Head of caudate nucleus (tissue), 42 donors: ENCODE results near the gene MEIS2.
"Not testable (repeated sequence)": the region's sequence is repeated elsewhere in the genome, so short reads cannot be mapped to it uniquely, and the experiment has no call there.

Experiments
- DNase-seq, 42 donors: peaks; one replicate each; pipeline versions ENCODE4 v3.0.0 to v3.0.0-alpha.2; 2020 to 2021; ENCODE audit warnings: mixed read lengths in 7 of 42
- intact Hi-C: fragments of 100-400 bp; cut with DNase I; formaldehyde crosslinking; loops from one replicate; pipeline ENCODE4 v1.15.0; 2022

The MEIS2 gene

DNA sequence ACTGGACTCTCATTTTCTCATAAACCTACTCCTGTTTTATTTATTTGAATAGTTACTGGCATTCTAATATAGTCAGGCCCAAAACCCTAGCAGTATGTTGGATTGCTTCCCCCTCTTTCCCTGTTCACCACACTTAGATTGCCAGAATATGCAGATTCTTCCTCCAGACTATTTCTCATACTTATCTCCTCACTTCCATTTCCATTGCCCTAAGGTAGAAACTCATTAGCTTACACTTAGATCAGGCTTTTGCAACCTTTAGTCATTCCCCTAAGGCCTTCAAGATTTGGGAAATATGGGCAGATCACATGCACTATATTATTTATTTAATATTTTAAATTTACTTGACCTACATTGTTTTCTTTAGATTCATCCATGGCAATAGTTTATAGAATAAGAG lies 98.9 kb downstream of the MEIS2 start:
- no peak for DNase-seq
- intact Hi-C loops, result no loop called here

DNA sequence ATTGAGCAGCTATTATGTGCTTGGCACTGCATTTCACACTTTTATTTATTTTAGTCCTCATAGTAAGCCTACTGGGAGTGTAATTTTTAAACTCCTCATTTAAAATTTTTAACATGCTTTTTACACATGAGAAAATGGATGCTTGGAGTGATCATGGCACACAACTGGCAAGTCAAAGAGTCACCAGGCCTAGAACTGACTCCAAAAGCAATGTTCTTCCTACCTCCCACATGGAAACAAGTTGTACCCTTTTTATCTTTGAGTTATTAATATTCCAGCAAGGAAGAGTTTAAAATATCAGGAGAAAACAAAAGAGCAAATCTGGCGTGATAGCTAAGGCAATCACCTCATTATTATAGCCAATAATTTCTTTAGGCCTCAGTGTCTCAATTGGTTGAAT lies 100.6 kb downstream of the MEIS2 start:
- intact Hi-C loops, result no loop called here
- DNase-seq, result no peak

DNA sequence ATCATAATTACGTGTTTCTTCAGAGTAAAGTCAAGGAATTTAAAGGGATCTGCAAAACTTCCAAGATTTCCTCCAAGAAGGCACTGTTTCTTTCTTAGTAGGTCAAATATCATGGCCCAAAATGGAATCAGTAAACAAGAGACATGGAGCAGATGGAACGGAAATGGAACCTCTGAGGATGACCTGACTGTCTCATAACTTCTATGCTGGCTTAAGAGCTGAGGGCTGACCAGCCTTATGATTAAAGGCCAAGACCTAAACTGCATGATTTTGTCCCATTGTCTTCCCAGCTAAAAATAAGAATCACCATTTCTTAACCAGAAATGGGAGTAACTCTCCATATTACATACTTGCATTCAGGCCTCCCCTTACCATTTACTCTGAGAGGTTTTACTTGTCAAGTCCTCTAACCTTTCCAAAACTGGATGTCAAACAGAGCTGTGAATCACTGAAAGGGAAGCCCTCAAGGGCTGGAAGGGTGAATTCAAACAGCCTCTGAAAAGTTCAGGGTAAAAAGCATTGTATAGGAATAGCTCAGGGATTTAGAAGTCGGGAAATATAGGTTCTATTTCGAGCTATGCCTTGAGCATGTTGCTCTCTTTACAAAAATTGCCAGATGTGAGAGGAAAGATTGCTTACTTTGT lies 103.7 kb downstream of the MEIS2 start:
- intact Hi-C loops, result no loop called here
- no peak for DNase-seq

DNA sequence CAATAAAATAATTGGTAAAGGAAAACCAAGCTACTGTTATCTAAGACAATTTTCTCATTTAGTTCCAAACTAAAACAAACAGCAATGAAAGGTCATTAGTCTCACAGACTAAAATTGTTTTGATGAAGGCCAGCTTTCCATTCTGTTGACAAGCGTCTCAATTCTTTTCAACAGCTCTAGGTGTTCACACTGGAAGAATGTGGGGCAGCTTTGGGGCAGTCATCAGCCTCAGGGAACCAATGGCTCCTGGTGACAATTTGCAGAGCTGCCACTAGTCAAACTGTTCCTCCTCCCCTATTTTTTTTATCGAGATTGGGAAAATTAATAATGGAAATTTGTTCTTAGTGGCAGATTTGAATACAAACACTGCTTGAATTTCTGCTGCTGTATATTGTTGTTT lies 104.2 kb downstream of the MEIS2 start:
- intact Hi-C loops, result no loop called here
- no peak for DNase-seq

DNA sequence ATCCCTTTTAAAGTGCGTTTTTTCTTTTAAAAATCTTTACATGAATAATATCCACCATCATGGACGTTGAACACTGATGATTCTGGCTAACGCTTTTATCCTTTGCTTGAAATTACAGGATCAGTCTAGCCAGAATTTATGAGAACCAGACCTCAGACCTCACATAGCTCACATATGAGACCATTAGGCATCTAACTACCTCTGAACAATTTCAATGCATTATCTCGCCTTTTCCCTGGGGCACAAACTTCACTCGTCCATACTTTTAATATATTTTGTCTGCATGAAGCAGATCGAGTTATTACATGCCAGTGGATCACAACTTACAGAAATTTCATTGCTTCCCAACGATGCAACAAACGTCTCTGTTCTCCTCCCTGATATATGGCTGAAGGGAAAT lies 105.6 kb downstream of the MEIS2 start:
- DNase-seq, result no peak
- intact Hi-C loops, result no loop called here

DNA sequence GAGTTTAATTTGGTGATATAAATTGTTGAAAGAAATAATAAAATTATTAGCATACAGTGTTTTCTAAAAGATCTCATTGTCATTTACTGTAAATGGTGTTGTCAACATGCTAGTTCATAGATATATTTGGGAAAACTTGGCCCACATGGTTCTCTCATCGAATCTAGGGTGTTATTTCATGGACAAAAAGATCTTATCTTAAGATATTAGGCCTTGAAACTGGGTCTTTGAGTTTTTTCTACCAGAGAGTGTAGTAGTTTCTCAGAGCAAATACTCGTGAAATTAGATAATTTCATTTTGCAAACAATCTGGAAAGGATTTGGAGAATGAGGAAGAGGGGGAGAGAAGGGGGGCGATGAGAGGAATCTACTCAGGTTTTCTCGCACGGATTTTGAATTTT lies 107.9 kb downstream of the MEIS2 start:
- intact Hi-C loops, result no loop called here
- DNase-seq, result no peak

DNA sequence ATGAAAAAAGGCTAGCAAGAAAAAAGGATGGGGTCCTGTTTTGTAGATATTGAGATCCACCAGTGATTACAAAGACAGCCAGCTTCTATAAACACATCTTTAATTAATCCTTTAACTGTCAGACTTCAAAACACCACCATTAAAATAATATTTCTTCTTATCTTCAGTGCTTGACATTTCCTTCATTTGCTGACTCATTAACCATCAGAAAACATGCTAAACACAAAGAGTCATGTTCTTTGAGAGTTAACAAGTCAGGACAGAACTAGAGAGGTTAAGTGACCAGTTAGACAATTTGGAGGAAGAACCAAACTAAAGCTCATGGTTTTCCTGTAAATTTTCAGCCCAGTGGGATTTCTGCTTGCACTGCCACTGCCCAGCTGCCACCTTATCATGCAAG lies 111.4 kb downstream of the MEIS2 start:
- intact Hi-C loops, result no loop called here
- no peak for DNase-seq

DNA sequence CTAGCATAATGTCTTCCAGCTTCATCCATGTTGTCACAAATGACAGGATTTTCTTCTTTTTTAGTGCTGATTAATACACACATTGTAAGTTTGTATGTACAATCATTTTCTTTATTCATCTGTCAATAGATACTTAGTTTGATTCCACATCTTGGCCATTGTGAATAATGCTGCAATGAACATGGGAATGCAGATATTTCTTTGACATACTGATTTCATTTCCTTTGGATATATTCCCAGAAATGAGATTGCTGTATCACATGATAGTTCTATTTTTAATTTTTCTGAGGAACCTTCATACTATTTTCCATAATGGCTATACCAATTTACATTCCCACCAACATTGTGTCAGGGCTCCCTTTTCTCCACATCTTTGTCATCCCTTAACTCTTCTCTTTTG lies 117.9 kb downstream of the MEIS2 start:
- no peak for DNase-seq
- intact Hi-C loops, result no loop called here

DNA sequence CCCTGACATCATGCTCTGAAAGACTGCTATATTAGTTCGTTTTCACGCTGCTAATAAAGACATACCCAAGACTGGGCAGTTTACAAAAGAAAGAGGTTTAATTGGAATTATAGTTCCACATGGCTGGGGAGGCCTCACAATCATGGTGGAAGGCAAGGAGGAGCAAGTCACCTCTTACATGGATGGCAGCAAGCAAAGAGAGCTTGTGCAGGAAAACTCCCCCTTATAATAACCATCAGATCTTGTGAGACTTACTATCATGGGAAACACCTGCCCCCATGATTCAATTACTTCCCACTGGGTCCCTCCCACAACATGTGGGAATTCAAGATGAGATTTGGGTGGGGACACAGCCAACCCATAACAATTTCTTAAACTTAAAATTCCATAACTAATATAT lies 120.1 kb downstream of the MEIS2 start:
- intact Hi-C loops, DNase-seq: not testable (repeated sequence)

DNA sequence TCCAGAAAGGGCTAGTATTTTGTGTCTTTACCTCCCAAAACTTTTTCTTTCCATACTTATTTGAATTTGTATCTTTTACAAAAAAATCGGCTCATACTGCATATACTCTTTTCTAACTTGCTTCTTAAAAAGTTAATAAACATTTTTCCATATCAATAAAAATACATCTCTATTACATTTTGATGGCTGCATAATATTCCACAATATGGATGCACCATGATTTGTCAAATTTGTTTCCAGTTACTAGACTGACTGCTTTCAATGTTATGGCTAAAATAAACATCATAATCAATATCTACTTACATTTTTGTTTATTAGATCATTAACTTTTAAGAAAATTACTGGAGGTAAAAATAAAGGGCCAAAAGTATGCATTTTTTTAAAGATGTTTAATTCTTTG lies 121.7 kb downstream of the MEIS2 start:
- intact Hi-C loops, result no loop called here

DNA sequence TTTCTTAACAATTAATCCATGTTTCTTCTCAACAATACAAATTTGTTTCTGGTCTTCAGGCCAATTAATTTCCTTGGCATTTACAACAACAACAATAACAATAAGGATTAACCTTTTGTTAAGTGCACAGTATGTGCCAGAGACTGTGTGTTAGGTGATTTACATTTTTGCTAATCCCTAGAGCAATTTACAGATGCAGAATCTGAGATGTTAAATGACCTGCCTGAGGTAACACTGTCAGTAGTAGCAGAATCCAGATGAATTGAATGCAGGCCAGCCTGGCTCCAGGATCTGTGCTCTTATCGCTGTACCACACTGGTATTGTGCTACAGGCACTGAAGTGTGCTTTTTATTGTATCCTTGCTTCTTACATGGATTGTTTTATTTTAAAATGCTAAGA lies 122.2 kb downstream of the MEIS2 start:
- intact Hi-C loops, result no loop called here
- no peak for DNase-seq

More for the DNA sequence above, 121.7 kb downstream of the MEIS2 start:
- no peak for DNase-seq

DNA sequence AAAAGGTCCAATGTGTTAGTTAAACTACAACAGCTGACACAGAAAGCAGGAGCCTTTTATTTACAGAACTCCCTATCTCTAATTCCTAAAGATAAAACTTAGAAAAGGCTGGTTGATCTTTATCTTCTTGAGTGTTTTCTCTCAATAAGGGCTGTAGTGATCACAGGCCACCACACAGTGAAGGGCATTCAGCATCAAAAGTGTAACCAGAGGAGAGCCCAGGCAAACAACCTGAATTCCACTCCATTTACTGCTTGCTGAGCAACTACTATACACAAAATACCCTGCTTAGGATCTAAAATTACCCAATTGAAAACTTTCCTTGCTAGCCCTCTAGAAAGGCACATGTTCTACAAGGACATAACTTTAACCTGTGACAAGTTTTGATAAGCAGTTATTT lies 122.7 kb downstream of the MEIS2 start:
- intact Hi-C loops, result no loop called here
- DNase-seq, result no peak

DNA sequence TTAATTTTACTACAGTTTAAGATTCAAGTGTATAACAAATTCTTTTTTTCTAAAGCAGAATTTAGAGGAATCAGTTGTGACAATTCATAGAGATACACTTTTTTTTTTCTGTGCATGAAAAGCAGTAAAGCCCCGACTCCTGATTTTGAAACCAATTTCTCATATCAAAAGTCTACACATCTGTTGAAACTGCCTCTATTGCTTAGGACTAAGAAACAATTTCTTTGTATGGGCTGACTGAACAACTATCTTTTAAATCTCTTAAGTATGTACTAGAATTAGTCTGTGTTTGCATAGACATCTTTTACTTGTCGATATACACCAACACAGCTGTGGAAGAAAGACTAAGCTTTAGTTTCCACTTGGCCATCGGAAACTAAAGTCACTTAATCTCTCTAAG lies 127.6 kb downstream of the MEIS2 start:
- DNase-seq, result no peak
- intact Hi-C loops, result no loop called here

DNA sequence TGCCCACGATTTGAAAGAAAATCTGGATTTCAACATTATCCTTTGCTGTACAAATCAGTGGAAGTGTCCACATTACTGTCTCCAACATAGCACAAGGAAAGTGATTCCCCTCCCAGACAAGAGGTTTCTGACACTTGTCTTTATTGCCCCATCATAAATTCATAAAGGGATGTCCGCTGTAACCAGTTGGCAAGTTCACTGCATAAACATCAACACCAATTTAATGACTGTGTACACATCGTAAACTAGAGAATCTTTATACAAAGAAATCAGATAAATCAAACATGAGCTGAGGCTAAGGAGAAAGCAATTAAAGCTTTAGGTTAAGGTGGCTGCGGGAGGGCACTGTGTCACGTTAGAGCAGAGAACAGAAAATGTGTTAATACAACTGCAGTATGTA lies 129.8 kb downstream of the MEIS2 start:
- DNase-seq, result no peak
- intact Hi-C loops, result no loop called here

DNA sequence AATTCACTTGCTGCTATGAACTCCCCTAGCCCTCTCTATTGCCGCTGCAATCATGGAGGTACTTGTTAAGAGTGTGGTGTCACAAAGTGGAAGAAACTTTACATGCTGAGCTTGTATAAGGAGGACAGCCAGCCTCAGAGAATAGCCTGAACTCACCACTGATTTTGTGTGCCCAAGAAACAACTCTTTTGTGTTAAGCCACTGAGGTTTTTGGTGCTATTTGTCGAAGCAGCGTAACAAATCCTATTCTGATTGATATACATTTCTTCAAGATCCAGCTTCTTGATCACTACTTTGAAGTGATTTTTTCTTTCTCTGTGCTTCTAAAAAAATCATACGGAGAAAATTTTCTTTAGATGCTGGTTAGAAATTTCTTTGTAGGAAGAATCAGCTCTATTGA lies 132.4 kb downstream of the MEIS2 start:
- intact Hi-C loops, result no loop called here

DNA sequence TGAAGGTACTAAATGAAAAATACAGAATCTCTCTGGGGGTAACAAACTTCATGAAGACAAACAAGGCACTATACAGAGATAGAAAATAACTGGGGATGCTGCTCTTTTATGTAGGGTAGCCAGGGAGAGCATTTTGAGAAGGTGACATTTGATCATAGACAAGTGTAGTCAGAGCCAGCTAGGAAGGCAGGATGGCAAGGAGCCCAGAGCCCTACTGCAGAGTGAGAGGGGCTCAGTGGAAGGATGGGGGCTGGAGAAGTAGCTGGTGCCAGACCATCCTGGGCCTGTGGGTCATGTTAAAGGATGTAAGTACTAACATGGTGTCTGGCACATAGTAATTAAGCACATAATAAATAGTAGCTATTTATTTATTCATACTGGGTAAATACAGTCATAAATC lies 133.6 kb downstream of the MEIS2 start:
- DNase-seq, result no peak
- intact Hi-C loops, result no loop called here

More for the DNA sequence above, 132.4 kb downstream of the MEIS2 start:
- DNase-seq, result no peak

DNA sequence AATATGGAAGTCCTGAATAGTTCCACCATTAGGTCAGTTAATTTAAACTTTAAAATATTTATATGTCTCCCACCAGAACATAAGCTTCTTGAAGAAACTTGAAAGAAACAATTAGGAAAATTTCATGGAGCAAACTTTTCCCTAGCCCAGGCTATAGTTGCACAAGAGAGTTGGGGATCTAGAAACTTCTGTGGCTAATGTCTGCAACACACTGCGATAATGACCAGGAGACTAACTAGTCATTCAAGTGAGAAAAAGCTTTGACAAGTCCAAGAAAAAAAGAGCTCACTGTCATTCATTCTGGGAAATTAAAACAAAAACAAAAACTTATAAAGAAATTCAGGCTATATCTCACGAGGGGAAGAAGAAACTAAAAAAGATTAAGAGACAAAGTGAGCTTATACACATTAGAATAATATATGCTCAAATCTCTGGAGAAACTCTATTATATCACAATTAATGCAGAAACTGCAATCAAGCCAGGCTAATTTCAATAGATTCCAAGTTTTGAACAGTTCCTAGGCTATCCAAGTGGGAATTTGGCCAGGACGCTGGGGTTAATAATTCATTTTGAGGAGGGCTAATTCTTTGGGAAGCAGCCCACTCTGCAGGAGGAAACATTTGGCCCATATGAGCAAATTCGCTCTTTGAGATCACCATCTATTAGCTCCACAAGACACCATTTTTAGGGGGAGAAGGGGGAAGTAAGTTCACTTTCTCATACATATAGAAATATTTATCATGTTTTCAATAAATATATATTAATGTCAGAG lies 134.6 kb downstream of the MEIS2 start:
- intact Hi-C loops, result no loop called here

DNA sequence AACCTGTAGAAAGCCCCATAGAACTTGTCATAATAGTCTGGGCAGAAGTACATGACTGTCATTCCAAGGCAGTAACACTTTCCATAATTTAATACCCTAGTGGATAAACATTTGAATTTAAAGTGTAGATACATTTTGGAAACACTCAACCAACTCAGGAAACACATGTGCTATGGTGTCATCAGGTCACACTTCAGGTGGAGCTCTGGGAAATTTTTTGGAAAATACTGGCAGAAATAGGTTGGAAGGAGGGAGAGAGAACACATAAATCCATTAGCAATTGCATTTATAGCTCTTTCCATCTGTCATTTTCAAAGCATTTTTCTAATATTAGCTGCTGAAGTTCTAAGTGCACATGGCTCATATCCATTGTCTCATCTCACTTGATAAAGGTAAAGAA lies 135.7 kb downstream of the MEIS2 start:
- intact Hi-C loops, result no loop called here
- DNase-seq, result no peak

More for the DNA sequence above, 134.6 kb downstream of the MEIS2 start:
- no peak for DNase-seq

DNA sequence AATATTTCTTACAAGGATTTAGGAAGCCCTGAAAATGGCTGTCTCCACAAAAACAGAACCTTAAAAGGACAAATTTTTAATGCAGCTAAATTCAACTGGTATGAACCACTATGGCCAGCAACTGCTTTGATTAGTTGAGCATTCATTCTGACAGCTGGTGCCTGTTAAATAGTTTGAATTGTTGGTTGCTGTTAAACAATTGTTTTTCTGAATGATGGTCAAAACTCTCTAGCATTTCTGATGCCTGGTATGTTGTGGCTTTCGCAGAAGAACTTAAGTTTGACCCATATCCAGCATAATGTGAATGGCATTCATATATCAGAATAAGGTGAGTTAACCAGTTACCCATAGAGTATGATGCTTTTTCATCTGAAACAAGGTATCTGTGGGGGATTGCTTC lies 138.4 kb downstream of the MEIS2 start:
- DNase-seq, result no peak
- intact Hi-C loops, result no loop called here

DNA sequence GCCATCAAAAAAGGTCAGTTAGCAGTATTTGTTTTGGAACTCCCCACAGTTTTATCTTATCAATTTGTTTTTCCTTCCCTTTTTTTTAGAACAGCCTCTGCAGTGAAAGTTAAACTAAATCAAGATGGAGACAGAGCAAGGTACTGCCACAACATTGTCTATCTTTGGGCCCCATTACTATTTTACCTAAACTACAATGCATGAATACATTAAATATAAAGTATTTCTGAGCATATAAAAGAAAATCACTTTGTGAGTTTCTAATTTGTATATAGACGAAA lies 139.5 kb downstream of the MEIS2 start:
- no peak for DNase-seq
- intact Hi-C loops, result no loop called here

DNA sequence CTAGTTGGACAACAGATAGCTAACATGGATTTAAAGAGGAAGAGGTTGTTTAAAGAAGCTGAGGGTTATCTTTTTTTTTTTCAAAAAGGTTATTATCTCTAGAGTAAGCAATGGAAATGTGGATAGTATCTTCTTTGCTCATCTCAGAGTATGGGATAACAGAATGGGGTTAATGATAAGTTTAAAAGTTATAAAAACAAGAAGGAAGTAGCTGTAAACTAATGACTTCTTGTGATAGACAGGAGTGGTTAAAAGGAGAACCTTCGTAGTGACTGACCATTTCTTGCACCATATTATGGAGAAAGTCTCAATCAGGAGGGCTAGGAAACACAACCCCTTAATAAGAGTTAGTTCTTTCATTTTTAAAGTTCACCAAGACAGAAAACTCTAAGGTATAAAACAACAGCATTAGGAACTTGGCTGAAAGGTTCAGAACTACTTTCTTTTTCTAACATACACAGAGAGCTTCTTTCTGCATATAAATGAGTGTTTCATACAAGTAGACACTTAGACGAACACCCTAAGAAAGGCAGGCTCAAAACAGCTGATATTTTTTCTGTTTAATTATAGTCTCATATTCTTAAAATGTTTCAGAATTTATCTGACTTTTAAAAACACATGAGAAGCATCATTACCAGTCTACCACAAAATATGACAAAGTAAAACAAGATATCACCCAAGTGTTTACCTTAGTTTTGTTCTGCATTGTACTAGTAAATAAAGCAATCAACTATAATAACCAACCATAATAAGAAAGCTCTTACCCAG lies 140.0 kb downstream of the MEIS2 start:
- DNase-seq, result no peak
- intact Hi-C loops, result no loop called here
